Heart right ventricle (tissue), 16 donors: ENCODE results near the gene RIN3. TPM values are rescaled to one million over a fixed set of nuclear protein-coding genes. Genes with fewer than 3 reads are reported as not detected.

Experiments used
- ATAC-seq, 8 donors: fragments of 200-7000 bp; cut with Tn5 transposase; one replicate each; pipeline ENCODE4 v1.9.1; 2020; ENCODE audit warnings: mild to moderate bottlenecking in 8 of 8, moderate library complexity in 8 of 8, moderate number of reproducible peaks in 1 of 8
- DNase-seq, 2 donors: peaks; one replicate each; pipeline ENCODE4 v3.0.0-alpha.2; 2020
- H3K27ac ChIP-seq, 10 donors: fragments of 200-600 bp; sonication (generic) in 2 of 10; one replicate each; pipeline versions ENCODE4 v1.5.0 to v1.8.0; 2020 to 2022; ENCODE audit warnings: mild to moderate bottlenecking in 3 of 10
- H3K27me3 ChIP-seq, 7 donors: fragments of 200-600 bp; one replicate each; pipeline ENCODE4 v1.8.0; 2021 to 2022; ENCODE audit warnings: mild to moderate bottlenecking in 2 of 7
- H3K36me3 ChIP-seq, 9 donors: fragments of 200-600 bp; sonication (generic) in 1 of 9; one replicate each; pipeline versions ENCODE4 v1.5.0 to v1.8.0; 2020 to 2022; ENCODE audit warnings: mild to moderate bottlenecking in 2 of 9
- H3K4me1 ChIP-seq, 9 donors: fragments of 200-600 bp; sonication (generic) in 1 of 9; one replicate each; pipeline versions ENCODE4 v1.5.0 to v1.8.0; 2020 to 2022; ENCODE audit warnings: mild to moderate bottlenecking in 4 of 9
- H3K4me3 ChIP-seq, 10 donors: fragments of 200-600 bp; sonication (generic) in 2 of 10; one replicate each; pipeline versions ENCODE4 v1.5.0 to v1.8.0; 2020 to 2022; ENCODE audit warnings: mild to moderate bottlenecking in 7 of 10, moderate library complexity in 2 of 10
- H3K9me3 ChIP-seq, 11 donors: fragments of 200-600 bp in 10 of 11; sonication (generic) in 2 of 11; one replicate each; pipeline versions ENCODE4 v1.5.0 to v1.8.0; 2013 to 2022; ENCODE audit warnings: mild to moderate bottlenecking in 2 of 11, control low read depth in 1 of 11, moderate library complexity in 1 of 11
- WGBS, 2 donors: extraction: QIAGEN DNeasy Blood & Tissue Kit; methylation state at CpG; one replicate each; pipeline ENCODE4 v1.1.7; 2013; ENCODE audit warnings: inconsistent platforms in 1 of 2; 5-methylcytosine and 5-hydroxymethylcytosine counted together
- intact Hi-C, 10 donors: fragments of 100-400 bp; cut with DNase I; formaldehyde crosslinking; loops; one replicate each; pipeline versions ENCODE4 v1.11.1 to v1.14.2; 2022
- polyA plus RNA-seq, 2 donors: library from polyadenylated mRNA; stranded (reverse); fragments of 200-250 nt; gene quantifications; one replicate each; pipeline ENCODE4 v1.2.3, GENCODE V29; 2013
- total RNA-seq, 10 donors: library from RNA; stranded (reverse); fragmentation: NEBNext Ultra II Directional in 3 of 10; extraction: Animal tissue kit (Norgen Biotek cat#: 25700) in 3 of 10; gene quantifications; one replicate each; pipeline versions ENCODE4 v1.2.1 to v1.2.4, GENCODE V29; 2021 to 2023
- TF ChIP-seq, protein P1 (sequence below), 9 donors: fragments of 200-600 bp; sonication (generic) in 2 of 9; IDR thresholded peaks; one replicate each; pipeline versions ENCODE4 v1.5.0 to v1.8.0; 2021 to 2022; ENCODE audit warnings: antibody characterized with exemption in 9 of 9, mild to moderate bottlenecking in 5 of 9, moderate library complexity in 1 of 9
- donor health status: Arrhythmogenic right ventricular cardiomyopathy.
- donor health status: ischemic (EF 13 %, LVEDD 7.1; RV severe dilation, severe dysfunction).
- donor health status: healthy with polysubstance abuse.
- donor health status: DM: no; HTN: yes; CAD: no.
- donor health status: DM: no; HTN: no; CAD: no.
- donor health status: ischemic (EF 25% LVEDD 6.9; RV normal size, moderate dysfunction).
- donor health status: ischemic (EF 25% LVEDD 5.7; RV mildly dilated, moderate dysfunction).
- donor health status: healthy.
- donor health status: DM: yes; HTN: yes; CAD: no.
- donor health status: Ischemic cardiomyopathy.
- donor health status: ischemic (EF 35%, LVEDD 5.7; RV mildly dilated, moderate dysfunction).
- donor health status: nonischemic (EF 11% LVEDD 7.7; RV severe dilation, severe dysfunction).
- donor health status: DM: yes; HTN: yes; CAD: no.
- donor health status: PGD.
- donor health status: ischemic (EF 29% LVEDD 5.4; RV normal size, mild dysfunction).
- donor health status: nonischemic (EF 23%, LVEDD 6.1; RV moderate dilation, normal function).

Gene RIN3
- total and polyA plus RNA-seq, 12 donors: 7.2 to 24.0 (median 12.2) TPM

DNA sequence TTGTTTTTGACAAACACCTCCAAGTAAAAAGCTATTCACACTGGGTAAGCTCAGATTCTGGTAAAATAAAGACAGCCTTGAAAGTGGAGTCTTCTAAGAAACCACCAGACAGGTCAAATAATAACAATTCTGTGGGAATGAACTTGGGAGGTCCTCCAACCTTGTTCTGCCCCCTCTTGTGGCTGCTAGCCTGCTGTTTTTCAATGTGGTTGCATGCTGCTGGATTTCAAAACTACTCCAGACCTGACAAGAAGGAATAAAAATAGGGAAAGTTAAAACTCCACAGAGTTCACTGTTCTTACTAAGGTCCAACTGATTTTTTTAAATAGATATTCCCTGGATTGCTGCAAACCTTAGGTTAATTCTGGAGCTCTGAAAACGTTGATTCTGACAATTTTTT, 32.2 kb upstream of the RIN3 start:
- Histone ChIP-seq H3K36me3 (no peaks in the 10 kb centered on the region), H3K27ac (peak overlapping the region in 1 of 10 donors; percentile 5), H3K4me3 (no peak overlapping the region), H3K4me1 (peaks cover 0 to 19% (median 10%) of the 10 kb centered on the region in 9 donors), H3K27me3 (peaks cover 0 to 3% (median 0%) of the 10 kb centered on the region in 7 donors), H3K9me3 (no peaks in the 10 kb centered on the region)
- ATAC-seq (peak in 1 of 8 donors; percentile 38), DNase-seq (no peak)
- TF ChIP-seq, protein P1, sequence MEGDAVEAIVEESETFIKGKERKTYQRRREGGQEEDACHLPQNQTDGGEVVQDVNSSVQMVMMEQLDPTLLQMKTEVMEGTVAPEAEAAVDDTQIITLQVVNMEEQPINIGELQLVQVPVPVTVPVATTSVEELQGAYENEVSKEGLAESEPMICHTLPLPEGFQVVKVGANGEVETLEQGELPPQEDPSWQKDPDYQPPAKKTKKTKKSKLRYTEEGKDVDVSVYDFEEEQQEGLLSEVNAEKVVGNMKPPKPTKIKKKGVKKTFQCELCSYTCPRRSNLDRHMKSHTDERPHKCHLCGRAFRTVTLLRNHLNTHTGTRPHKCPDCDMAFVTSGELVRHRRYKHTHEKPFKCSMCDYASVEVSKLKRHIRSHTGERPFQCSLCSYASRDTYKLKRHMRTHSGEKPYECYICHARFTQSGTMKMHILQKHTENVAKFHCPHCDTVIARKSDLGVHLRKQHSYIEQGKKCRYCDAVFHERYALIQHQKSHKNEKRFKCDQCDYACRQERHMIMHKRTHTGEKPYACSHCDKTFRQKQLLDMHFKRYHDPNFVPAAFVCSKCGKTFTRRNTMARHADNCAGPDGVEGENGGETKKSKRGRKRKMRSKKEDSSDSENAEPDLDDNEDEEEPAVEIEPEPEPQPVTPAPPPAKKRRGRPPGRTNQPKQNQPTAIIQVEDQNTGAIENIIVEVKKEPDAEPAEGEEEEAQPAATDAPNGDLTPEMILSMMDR (IDR thresholded peaks at IDR 0.05): peak in 5 of 9 donors; percentile 18 to 42 (median 31)
- intact Hi-C loops: no loop called here
- WGBS, 2 donors: 40 to 49% methylated on average over 1 of the region's 1 CpG

DNA sequence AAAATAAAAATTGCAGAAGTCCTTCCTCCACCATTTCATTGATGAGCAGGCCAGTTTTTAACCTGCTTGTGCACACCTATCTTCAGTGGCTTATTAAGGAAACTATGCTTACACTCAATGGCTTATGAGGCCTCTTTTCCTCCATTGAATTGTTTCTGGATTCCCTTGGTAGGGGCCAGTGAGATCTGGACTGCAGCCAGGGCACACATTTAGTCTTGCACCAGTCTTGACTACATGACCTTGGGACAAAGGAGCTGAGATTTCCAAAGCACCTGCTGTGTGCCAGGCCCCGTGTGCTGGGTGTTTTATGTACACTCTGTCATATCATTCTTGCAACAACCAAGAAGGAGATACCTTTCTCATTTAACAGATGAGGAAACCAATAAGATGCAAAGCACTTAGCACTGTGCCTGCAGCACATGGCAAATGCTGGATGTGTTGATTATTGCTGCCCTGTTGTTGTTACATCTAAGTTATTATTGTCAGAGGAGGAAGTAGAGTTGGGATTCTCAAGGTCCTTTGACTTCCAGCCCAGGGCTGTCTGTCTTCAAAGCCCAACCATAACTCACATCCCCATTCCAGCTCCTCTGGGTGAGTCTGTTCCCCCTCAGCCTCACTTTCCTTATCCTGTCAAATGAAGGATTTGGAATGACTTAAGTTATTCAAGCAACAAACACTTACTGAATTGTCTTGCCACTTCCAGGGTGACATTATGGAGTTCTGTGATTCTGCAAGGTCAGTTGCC, 31.6 kb upstream of the RIN3 start:
- peak in 5 of 8 donors; percentile 27 to 74 (median 52) for ATAC-seq
- TF ChIP-seq, protein P1 (IDR thresholded peaks at IDR 0.05): no peak
- intact Hi-C loops: no loop called here
- H3K4me1 ChIP-seq: peaks cover 0 to 20% (median 10%) of the 10 kb centered on the region in 9 donors
- 32 to 44% methylated on average over 1 of the region's 1 CpG for WGBS, 2 donors
- H3K27ac ChIP-seq: peak overlapping the region in 1 of 10 donors; percentile 5
- no peaks in the 10 kb centered on the region for H3K9me3 ChIP-seq
- no peak overlapping the region for H3K4me3 ChIP-seq
- H3K36me3 ChIP-seq: no peaks in the 10 kb centered on the region
- H3K27me3 ChIP-seq: peaks cover 0 to 3% (median 0%) of the 10 kb centered on the region in 7 donors
- no peak for DNase-seq

DNA sequence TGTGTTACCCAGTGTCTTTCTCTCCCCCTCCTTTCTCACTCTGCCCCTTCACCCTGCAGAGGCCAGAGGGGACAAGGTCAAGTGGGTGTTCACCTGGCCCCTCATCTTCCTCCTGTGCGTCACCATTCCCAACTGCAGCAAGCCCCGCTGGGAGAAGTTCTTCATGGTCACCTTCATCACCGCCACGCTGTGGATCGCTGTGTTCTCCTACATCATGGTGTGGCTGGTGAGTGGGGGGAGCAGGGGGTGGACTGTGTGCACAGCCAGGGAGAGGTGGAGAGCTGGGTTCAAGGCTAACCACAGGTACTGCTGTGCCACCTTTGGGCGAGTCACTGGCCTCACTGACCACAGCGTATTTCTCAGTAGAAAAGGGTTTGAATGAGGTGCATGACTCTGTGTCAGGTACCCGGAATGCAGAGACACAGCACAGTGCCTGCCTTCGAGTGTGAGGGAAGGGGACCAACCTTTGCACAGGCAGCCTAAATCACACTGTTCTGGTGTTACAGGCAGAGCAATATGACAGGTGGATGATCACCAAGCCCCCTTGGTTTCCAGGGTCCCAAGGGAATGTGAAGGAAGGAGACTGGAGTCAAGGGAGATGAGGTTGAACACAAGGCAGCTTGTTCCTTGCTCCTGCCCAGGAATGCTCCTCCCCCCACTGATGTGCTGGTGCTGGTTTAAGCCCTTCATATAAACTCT, 30.8 kb upstream of the RIN3 start:
- intact Hi-C loops: no loop called here
- Histone ChIP-seq H3K4me3 (no peak overlapping the region), H3K27me3 (peaks cover 0 to 3% (median 0%) of the 10 kb centered on the region in 7 donors), H3K4me1 (peaks cover 0 to 27% (median 16%) of the 10 kb centered on the region in 9 donors), H3K9me3 (no peaks in the 10 kb centered on the region), H3K27ac (no peak overlapping the region), H3K36me3 (no peaks in the 10 kb centered on the region)
- ATAC-seq: no peak
- WGBS, 2 donors: 96 to 97% methylated on average over 9 of the region's 9 CpGs
- no peak for DNase-seq
- TF ChIP-seq, protein P1 (IDR thresholded peaks at IDR 0.05): no peak

DNA sequence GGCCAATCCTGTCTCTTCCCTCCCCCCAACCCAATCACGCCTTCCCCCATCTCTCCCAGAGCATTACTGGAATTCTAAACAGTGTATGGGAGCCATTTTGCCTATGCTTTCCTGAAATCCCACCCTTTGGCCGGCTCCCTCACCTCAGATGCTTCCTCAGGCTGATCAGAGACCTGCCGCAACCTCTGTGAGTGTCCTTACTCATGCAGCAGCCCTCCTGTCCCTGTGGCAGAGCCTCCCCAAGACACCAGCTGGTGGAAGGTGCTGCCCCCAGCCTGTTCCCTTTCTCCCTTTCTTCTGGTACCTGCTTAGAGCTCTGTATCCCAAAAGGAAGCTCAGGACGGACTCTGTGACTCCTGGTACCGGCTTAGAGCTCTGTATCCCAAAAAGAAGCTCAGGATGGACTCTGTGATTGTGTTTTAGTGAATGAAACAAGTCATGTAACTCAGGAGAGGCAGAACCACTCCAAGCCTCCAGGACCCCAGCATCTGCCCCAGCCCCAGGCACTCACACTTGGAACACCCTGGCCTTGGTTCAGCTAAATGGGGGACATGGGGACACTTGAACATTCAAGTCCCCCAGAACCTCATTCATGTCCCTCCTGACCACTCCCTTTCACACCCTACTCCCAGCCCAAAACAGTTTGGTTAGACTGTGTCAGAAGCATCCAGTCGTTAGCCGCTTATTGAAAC, 29.3 kb upstream of the RIN3 start:
- Histone ChIP-seq H3K9me3 (no peaks in the 10 kb centered on the region), H3K27me3 (peaks cover 0 to 3% (median 0%) of the 10 kb centered on the region in 7 donors), H3K36me3 (no peaks in the 10 kb centered on the region), H3K4me3 (no peak overlapping the region), H3K4me1 (peaks cover 0 to 34% (median 17%) of the 10 kb centered on the region in 9 donors), H3K27ac (no peak overlapping the region)
- WGBS, 2 donors: 92% methylated on average over 7 of the region's 7 CpGs
- intact Hi-C loops: no loop called here
- ATAC-seq: no peak
- TF ChIP-seq, protein P1 (IDR thresholded peaks at IDR 0.05): no peak
- peak in 1 of 2 donors; percentile 2 for DNase-seq
